Peyer's patch (tissue), 4 donors: ENCODE data around the gene GFER. TPM values are rescaled to one million over a fixed set of nuclear protein-coding genes. Genes with fewer than 3 reads are reported as not detected.

Source experiments
- DNase-seq, 3 donors: peaks; one replicate each; pipeline ENCODE4 v3.0.0-alpha.2; 2017 to 2019
- H3K27ac ChIP-seq, 4 donors: fragments of 200-600 bp; sonication (generic); one replicate each; pipeline ENCODE4 v1.5.1; 2016 to 2019
- H3K27me3 ChIP-seq, 2 donors: fragments of 200-600 bp; sonication (generic); one replicate each; pipeline ENCODE4 v1.5.1; 2019
- H3K36me3 ChIP-seq, 3 donors: fragments of 200-600 bp; sonication (generic); one replicate each; pipeline ENCODE4 v1.5.1; 2016 to 2019
- H3K4me1 ChIP-seq, 4 donors: fragments of 200-600 bp; sonication (generic); one replicate each; pipeline ENCODE4 v1.5.1; 2016 to 2019
- H3K4me3 ChIP-seq, 4 donors: fragments of 200-600 bp; sonication (generic); 1 replicate in 3 of 4; 2 replicates in 1 of 4; pipeline ENCODE4 v1.5.1; 2016 to 2019; ENCODE audit warnings: mild to moderate bottlenecking in 1 of 4
- H3K9me3 ChIP-seq, 4 donors: fragments of 200-600 bp; sonication (generic); one replicate each; pipeline ENCODE4 v1.5.1; 2016 to 2019; ENCODE audit warnings: mild to moderate bottlenecking in 1 of 4
- CTCF ChIP-seq, 6 experiments: fragments of 450-650 bp in 4 of 6; fragments of 200-600 bp in 2 of 6; sonication (generic) in 1 of 6; IDR thresholded peaks; one replicate each; pipeline ENCODE4 v1.5.1; 2017 to 2019; ENCODE audit warnings: antibody characterized with exemption in 6 of 6, mild to moderate bottlenecking in 3 of 6, moderate library complexity in 1 of 6
- POLR2A ChIP-seq, 2 donors: fragments of 450-650 bp; IDR thresholded peaks; one replicate each; pipeline ENCODE4 v1.5.1; 2017; ENCODE audit warnings: antibody characterized with exemption in 2 of 2, mild to moderate bottlenecking in 2 of 2, moderate library complexity in 2 of 2
- small RNA-seq, 2 donors: library from RNA; depleted of rRNA; stranded (forward); fragments of <200 nt; gene quantifications; one replicate each; pipeline ENCODE3, GENCODE V24; 2016
- total RNA-seq, 4 donors: library from RNA; depleted of rRNA; stranded (reverse); fragments of >200 nt; gene quantifications; one replicate each; pipeline ENCODE4 v1.1.0, GENCODE V29; 2016

The GFER gene
- total RNA-seq, 4 donors from 2014 or later, result 31.4 to 102 (median 83.1) TPM

- no peaks in the 10 kb centered on the region for H3K36me3 ChIP-seq
- H3K4me3 ChIP-seq, result peak overlapping the region in 2 of 4 donors; percentile 29 to 33
- TF ChIP-seq CTCF (IDR thresholded peaks at IDR 0.05) (no peak), POLR2A (IDR thresholded peaks at IDR 0.05) (no peak)
- peaks cover 0 to 83% (median 3%) of the 10 kb centered on the region in 4 donors for H3K4me1 ChIP-seq
- no peak for DNase-seq
- no peaks in the 10 kb centered on the region for H3K27me3 ChIP-seq
- no peaks in the 10 kb centered on the region for H3K9me3 ChIP-seq
- peak overlapping the region; percentile 67 to 91 (median 76) for H3K27ac ChIP-seq
Observed at GRCh38 chr16:2036200-2036966, 52.4 kb downstream of the GFER start.

GRCh38 chr16:2037115-2037514 is 53.1 kb downstream of the GFER start:
- Histone ChIP-seq H3K4me1 (peaks cover 0 to 88% (median 3%) of the 10 kb centered on the region in 4 donors), H3K27ac (peak overlapping the region in 3 of 4 donors; percentile 70 to 91 (median 84))

More at GRCh38 chr16:2037115-2037514, 53.1 kb downstream of the GFER start:
- Histone ChIP-seq H3K4me3 (no peak overlapping the region), H3K36me3 (no peaks in the 10 kb centered on the region), H3K27me3 (no peaks in the 10 kb centered on the region), H3K9me3 (no peaks in the 10 kb centered on the region)
- no peak for DNase-seq
- TF ChIP-seq CTCF (IDR thresholded peaks at IDR 0.05) (no peak), POLR2A (IDR thresholded peaks at IDR 0.05) (no peak)

Small RNA genes lying within 50 kb of the gene (small RNA-seq; reads per million reads assigned to genes)
- gene AC005363.2, result 0 reads per million in 2 donors
- 0 reads per million in 2 donors for gene RN7SL219P
- gene SNORA10, result 0 reads per million in 2 donors
- gene SNORA64, result 0 reads per million in 2 donors

Other genes with a start within 250 kb of the GFER start
- 100 to 1,000 TPM in 3 of 4 donors, 10 to 100 TPM in 1; 69.3 to 150 (median 126) TPM for gene NME3, start 212.7 kb upstream of the GFER start, total RNA-seq
- 10 to 100 TPM; 54.6 to 99.9 (median 67.0) TPM for gene EME2, start 211.4 kb upstream of the GFER start, total RNA-seq
- gene MRPS34, start 211.1 kb upstream of the GFER start, total RNA-seq, result 100 to 1,000 TPM in 1 of 4 donors, 10 to 100 TPM in 3; 67.6 to 114 (median 82.3) TPM
- gene SPSB3, start 201.6 kb upstream of the GFER start, total RNA-seq, result 100 to 1,000 TPM in 2 of 4 donors, 10 to 100 TPM in 2; 76.4 to 148 (median 102) TPM
- gene NUBP2, start 201.2 kb upstream of the GFER start, total RNA-seq, result 10 to 100 TPM; 47.1 to 99.9 (median 59.3) TPM
- gene IGFALS, start 190.5 kb upstream of the GFER start, total RNA-seq, result under 1 TPM in 1 of 4 donors, not detected in 3; 0.35 TPM
- 100 to 1,000 TPM; 105 to 187 (median 155) TPM for gene HAGH, start 157.4 kb upstream of the GFER start, total RNA-seq
- 100 to 1,000 TPM; 107 to 188 (median 152) TPM for gene FAHD1, start 157.0 kb upstream of the GFER start, total RNA-seq
- gene MEIOB, start 112.0 kb upstream of the GFER start, total RNA-seq, result not detected
- gene HS3ST6, start 65.8 kb upstream of the GFER start, total RNA-seq, result not detected
- 10 to 100 TPM; 17.3 to 46.6 (median 38.3) TPM for gene MSRB1, start 41.0 kb upstream of the GFER start, total RNA-seq
- gene RPL3L, start 29.5 kb upstream of the GFER start, total RNA-seq, result not detected
- 100 to 1,000 TPM in 3 of 4 donors, 10 to 100 TPM in 1; 55.3 to 373 (median 236) TPM for gene NDUFB10, start 24.7 kb upstream of the GFER start, total RNA-seq
- gene RPS2, start 19.4 kb upstream of the GFER start, total RNA-seq, result 1,000 to 10,000 TPM in 3 of 4 donors, 100 to 1,000 TPM in 1; 736 to 1,881 (median 1,543) TPM
- gene RNF151, start 17.3 kb upstream of the GFER start, total RNA-seq, result not detected
- gene TBL3, start 12.1 kb upstream of the GFER start, total RNA-seq, result 10 to 100 TPM; 19.8 to 50.8 (median 39.1) TPM
- 10 to 100 TPM in 3 of 4 donors, 1 to 10 TPM in 1; 8.6 to 23.1 (median 11.3) TPM for gene NOXO1, start 2.7 kb upstream of the GFER start, total RNA-seq
- gene SYNGR3, start 5.8 kb downstream of the GFER start, total RNA-seq, result 1 to 10 TPM in 3 of 4 donors, not detected in 1; 1.3 to 3.9 (median 3.3) TPM
- 10 to 100 TPM; 48.5 to 84.0 (median 51.4) TPM for gene ZNF598, start 25.6 kb downstream of the GFER start, total RNA-seq
- gene NPW, start 35.6 kb downstream of the GFER start, total RNA-seq, result 1 to 10 TPM in 2 of 4 donors, not detected in 2; 2.8 to 9.1 TPM
- 100 to 1,000 TPM in 1 of 4 donors, 10 to 100 TPM in 3; 21.5 to 104 (median 30.2) TPM for gene NHERF2, start 42.7 kb downstream of the GFER start, total RNA-seq
- 10 to 100 TPM; 14.9 to 28.8 (median 19.9) TPM for gene NTHL1, start 63.6 kb downstream of the GFER start, total RNA-seq
- 100 to 1,000 TPM in 3 of 4 donors, 10 to 100 TPM in 1; 98.4 to 220 (median 141) TPM for gene TSC2, start 63.8 kb downstream of the GFER start, total RNA-seq
- gene PKD1, start 151.7 kb downstream of the GFER start, total RNA-seq, result 100 to 1,000 TPM in 3 of 4 donors, 10 to 100 TPM in 1; 64.6 to 305 (median 188) TPM
- 10 to 100 TPM; 17.9 to 33.8 (median 24.3) TPM for gene RAB26, start 164.4 kb downstream of the GFER start, total RNA-seq
- 100 to 1,000 TPM in 1 of 4 donors, 10 to 100 TPM in 3; 51.2 to 120 (median 79.3) TPM for gene TRAF7, start 171.6 kb downstream of the GFER start, total RNA-seq
- not detected for gene CASKIN1, start 212.4 kb downstream of the GFER start, total RNA-seq
- 10 to 100 TPM; 45.7 to 95.7 (median 69.4) TPM for gene MLST8, start 221.3 kb downstream of the GFER start, total RNA-seq
- 10 to 100 TPM; 13.3 to 44.6 (median 19.8) TPM for gene BRICD5, start 226.7 kb downstream of the GFER start, total RNA-seq
- 10 to 100 TPM; 21.7 to 25.6 (median 23.1) TPM for gene PGP, start 230.6 kb downstream of the GFER start, total RNA-seq
- gene E4F1, start 239.4 kb downstream of the GFER start, total RNA-seq, result 100 to 1,000 TPM in 1 of 4 donors, 10 to 100 TPM in 3; 35.6 to 124 (median 76.2) TPM